HepG2 (cell line): ENCODE measurements around the gene NME4. TPM values are rescaled to one million over a fixed set of nuclear protein-coding genes. Genes with fewer than 3 reads are reported as not detected.

Source experiments
- ATF7-NPFF ChIP-seq: sonication (generic); formaldehyde crosslinking; IDR thresholded peaks from 2 replicates; pipeline ENCODE4 v1.8.1; 2023; ENCODE audit warnings: mild to moderate bottlenecking, low read depth, missing genetic modification reagents, moderate library complexity
- CENPX ChIP-seq: sonication (generic); formaldehyde crosslinking; IDR thresholded peaks from 2 replicates; pipeline ENCODE4 v1.9.0; 2021; ENCODE audit warnings: mild to moderate bottlenecking, missing genetic modification reagents, moderate library complexity
- EED ChIP-seq: sonication (generic); formaldehyde crosslinking; IDR thresholded peaks from 2 replicates; pipeline ENCODE4 v1.5.0; 2020; ENCODE audit warnings: mild to moderate bottlenecking, missing genetic modification reagents
- FOXO1 ChIP-seq: sonication (generic); formaldehyde crosslinking; IDR thresholded peaks from 2 replicates; pipeline ENCODE4 v1.4.0; 2020; ENCODE audit warnings: missing genetic modification reagents
- HIVEP1 ChIP-seq: sonication (generic); formaldehyde crosslinking; IDR thresholded peaks from 2 replicates; pipeline ENCODE4 v1.4.0; 2020; ENCODE audit warnings: mild to moderate bottlenecking, missing genetic modification reagents
- HNRNPLL ChIP-seq: fragments of 200-400 bp; formaldehyde crosslinking; IDR thresholded peaks from 2 replicates; pipeline ENCODE4 v1.6.1; 2017; ENCODE audit warnings: mild to moderate bottlenecking, low read depth, low read length; ENCODE audit not compliant: poor library complexity, severe bottlenecking
- NCOA2 ChIP-seq: sonication (generic); formaldehyde crosslinking; IDR thresholded peaks from 2 replicates; pipeline ENCODE4 v1.8.0; 2022; ENCODE audit warnings: inconsistent platforms
- NRL ChIP-seq: sonication (generic); formaldehyde crosslinking; IDR thresholded peaks from 2 replicates; pipeline ENCODE4 v1.5.0; 2020; ENCODE audit warnings: missing genetic modification reagents, mild to moderate bottlenecking, moderate library complexity, borderline replicate concordance
- ONECUT2 ChIP-seq: sonication (generic); formaldehyde crosslinking; IDR thresholded peaks from 2 replicates; pipeline ENCODE4 v1.4.0; 2020; ENCODE audit warnings: missing genetic modification reagents
- PAX8 ChIP-seq: sonication (generic); formaldehyde crosslinking; IDR thresholded peaks from 2 replicates; pipeline ENCODE4 v1.8.0; 2022; ENCODE audit warnings: mild to moderate bottlenecking, missing genetic modification reagents, borderline replicate concordance
- REPIN1 ChIP-seq: sonication (generic); formaldehyde crosslinking; IDR thresholded peaks from 2 replicates; pipeline ENCODE4 v1.8.0; 2022; ENCODE audit warnings: missing genetic modification reagents, low read depth, mild to moderate bottlenecking, borderline replicate concordance
- SP2 ChIP-seq: sonication (generic); formaldehyde crosslinking; IDR thresholded peaks from 2 replicates; pipeline ENCODE4 v1.5.1; 2020; ENCODE audit warnings: mild to moderate bottlenecking, missing genetic modification reagents
- TCF7 ChIP-seq: sonication (generic); IDR thresholded peaks from 2 replicates; pipeline ENCODE4 v1.6.1; 2016; ENCODE audit warnings: antibody characterized with exemption, low read depth
- XBP1 ChIP-seq: sonication (generic); formaldehyde crosslinking; IDR thresholded peaks from 2 replicates; pipeline ENCODE4 v1.5.0; 2020; ENCODE audit warnings: missing genetic modification reagents
- ZNF44 ChIP-seq: sonication (generic); formaldehyde crosslinking; IDR thresholded peaks from 2 replicates; pipeline ENCODE4 v1.5.1; 2020; ENCODE audit warnings: mild to moderate bottlenecking, missing genetic modification reagents
- ZNF562 ChIP-seq: sonication (generic); formaldehyde crosslinking; IDR thresholded peaks from 2 replicates; pipeline ENCODE4 v1.8.0; 2022; ENCODE audit warnings: missing genetic modification reagents, borderline replicate concordance
- polyA plus RNA-seq, 8 experiments: library from polyadenylated mRNA; depleted of rRNA in 3 of 8; stranded (reverse) in 7 of 8; unstranded in 1 of 8; fragments of >200 nt; fragmentation: Illumina TruSeq in 4 of 8; extraction: Trizol in 4 of 8; gene quantifications; 2 replicates each; pipeline versions ENCODE4 v1.2.1 to v1.2.3, GENCODE V29; 2011 to 2016; ENCODE audit warnings: low read depth in 4 of 8, missing spikeins in 1 of 8, mixed read lengths in 1 of 8; ENCODE audit not compliant: insufficient read depth in 1 of 8
- total RNA-seq, 5 experiments: library from RNA; depleted of rRNA; stranded (reverse); fragments of >200 nt; fragmentation: Illumina TruSeq; extraction: Trizol; gene quantifications; 2 replicates each; pipeline ENCODE4 v1.2.3, GENCODE V29; 2016; ENCODE audit warnings: low read depth in 1 of 5
- TF ChIP-seq, protein P1 (sequence below): sonication (generic); formaldehyde crosslinking; IDR thresholded peaks from 2 replicates; pipeline ENCODE4 v1.4.0; 2020; ENCODE audit warnings: missing genetic modification reagents
- TF ChIP-seq, protein P2 (sequence below): sonication (generic); formaldehyde crosslinking; IDR thresholded peaks from 2 replicates; pipeline ENCODE4 v1.8.0; 2022; ENCODE audit warnings: mild to moderate bottlenecking, missing genetic modification reagents, moderate library complexity
- TF ChIP-seq, protein P3 (sequence below): sonication (generic); formaldehyde crosslinking; IDR thresholded peaks from 2 replicates; pipeline ENCODE4 v1.9.0; 2021; ENCODE audit warnings: missing genetic modification reagents, borderline replicate concordance
- TF ChIP-seq, protein P4 (sequence below): sonication (generic); formaldehyde crosslinking; IDR thresholded peaks from 2 replicates; pipeline ENCODE4 v1.8.0; 2022; ENCODE audit warnings: missing genetic modification reagents, mild to moderate bottlenecking, borderline replicate concordance
- TF ChIP-seq, protein P5 (sequence below): sonication (generic); formaldehyde crosslinking; IDR thresholded peaks from 2 replicates; pipeline ENCODE4 v1.4.0; 2020; ENCODE audit warnings: missing genetic modification reagents
- TF ChIP-seq, protein P6 (sequence below): sonication (generic); formaldehyde crosslinking; IDR thresholded peaks from 2 replicates; pipeline ENCODE4 v1.5.0; 2020; ENCODE audit warnings: missing genetic modification reagents

Gene NME4
- total and polyA plus RNA-seq, 2 of the 13 experiments (the other 11 are each of a cell fraction or from before 2014, with no cell fraction given): 121 to 263 TPM

DNA sequence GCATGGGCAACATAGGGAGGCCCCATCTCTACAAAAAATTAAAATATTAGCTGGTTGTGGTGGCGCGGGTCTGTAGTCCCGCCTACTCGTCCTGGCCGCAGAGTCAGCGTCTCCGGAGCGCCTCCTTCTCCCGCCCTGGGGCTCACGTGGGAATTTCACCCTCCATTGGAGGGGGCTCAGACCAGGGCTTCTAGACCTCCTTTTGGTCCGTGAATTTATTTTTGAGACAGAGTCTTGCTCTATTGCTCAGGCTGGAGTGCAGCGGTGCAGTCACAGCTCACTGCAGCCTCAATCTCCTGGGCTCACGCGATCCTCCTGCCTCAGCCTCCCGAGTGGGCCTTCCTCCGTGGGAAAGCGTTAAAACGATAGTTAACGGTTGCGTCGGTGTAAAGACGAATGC, 394 bp upstream of the NME4 start (continued):
- TF ChIP-seq, protein P1, sequence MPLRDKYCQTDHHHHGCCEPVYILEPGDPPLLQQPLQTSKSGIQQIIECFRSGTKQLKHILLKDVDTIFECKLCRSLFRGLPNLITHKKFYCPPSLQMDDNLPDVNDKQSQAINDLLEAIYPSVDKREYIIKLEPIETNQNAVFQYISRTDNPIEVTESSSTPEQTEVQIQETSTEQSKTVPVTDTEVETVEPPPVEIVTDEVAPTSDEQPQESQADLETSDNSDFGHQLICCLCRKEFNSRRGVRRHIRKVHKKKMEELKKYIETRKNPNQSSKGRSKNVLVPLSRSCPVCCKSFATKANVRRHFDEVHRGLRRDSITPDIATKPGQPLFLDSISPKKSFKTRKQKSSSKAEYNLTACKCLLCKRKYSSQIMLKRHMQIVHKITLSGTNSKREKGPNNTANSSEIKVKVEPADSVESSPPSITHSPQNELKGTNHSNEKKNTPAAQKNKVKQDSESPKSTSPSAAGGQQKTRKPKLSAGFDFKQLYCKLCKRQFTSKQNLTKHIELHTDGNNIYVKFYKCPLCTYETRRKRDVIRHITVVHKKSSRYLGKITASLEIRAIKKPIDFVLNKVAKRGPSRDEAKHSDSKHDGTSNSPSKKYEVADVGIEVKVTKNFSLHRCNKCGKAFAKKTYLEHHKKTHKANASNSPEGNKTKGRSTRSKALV (CRISPR knock-in tag): 0 out of 2 replicates have a peak, but pooled peaks have one; percentile 44
- TF ChIP-seq, protein P2, sequence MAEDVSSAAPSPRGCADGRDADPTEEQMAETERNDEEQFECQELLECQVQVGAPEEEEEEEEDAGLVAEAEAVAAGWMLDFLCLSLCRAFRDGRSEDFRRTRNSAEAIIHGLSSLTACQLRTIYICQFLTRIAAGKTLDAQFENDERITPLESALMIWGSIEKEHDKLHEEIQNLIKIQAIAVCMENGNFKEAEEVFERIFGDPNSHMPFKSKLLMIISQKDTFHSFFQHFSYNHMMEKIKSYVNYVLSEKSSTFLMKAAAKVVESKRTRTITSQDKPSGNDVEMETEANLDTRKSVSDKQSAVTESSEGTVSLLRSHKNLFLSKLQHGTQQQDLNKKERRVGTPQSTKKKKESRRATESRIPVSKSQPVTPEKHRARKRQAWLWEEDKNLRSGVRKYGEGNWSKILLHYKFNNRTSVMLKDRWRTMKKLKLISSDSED (CRISPR knock-in tag): no peak
- TF ChIP-seq HNRNPLL (no peak), PAX8 (no peak), NRL (CRISPR knock-in tag) (peak; percentile 49; the same call in 1 of the 2 replicates), CENPX (CRISPR knock-in tag) (no peak), NCOA2 (CRISPR knock-in tag) (0 out of 2 replicates have a peak, but pooled peaks have one; percentile 23), XBP1 (CRISPR knock-in tag) (no peak), HIVEP1 (CRISPR knock-in tag) (no peak), EED (no peak), REPIN1 (CRISPR knock-in tag) (no peak), ONECUT2 (CRISPR knock-in tag) (no peak), TCF7 (no peak), FOXO1 (CRISPR knock-in tag) (0 out of 2 replicates have a peak, but pooled peaks have one; percentile 23), ZNF562 (CRISPR knock-in tag) (no peak), ZNF44 (no peak), ATF7-NPFF (CRISPR knock-in tag) (no peak), SP2 (CRISPR knock-in tag) (no peak)
- TF ChIP-seq, protein P3, sequence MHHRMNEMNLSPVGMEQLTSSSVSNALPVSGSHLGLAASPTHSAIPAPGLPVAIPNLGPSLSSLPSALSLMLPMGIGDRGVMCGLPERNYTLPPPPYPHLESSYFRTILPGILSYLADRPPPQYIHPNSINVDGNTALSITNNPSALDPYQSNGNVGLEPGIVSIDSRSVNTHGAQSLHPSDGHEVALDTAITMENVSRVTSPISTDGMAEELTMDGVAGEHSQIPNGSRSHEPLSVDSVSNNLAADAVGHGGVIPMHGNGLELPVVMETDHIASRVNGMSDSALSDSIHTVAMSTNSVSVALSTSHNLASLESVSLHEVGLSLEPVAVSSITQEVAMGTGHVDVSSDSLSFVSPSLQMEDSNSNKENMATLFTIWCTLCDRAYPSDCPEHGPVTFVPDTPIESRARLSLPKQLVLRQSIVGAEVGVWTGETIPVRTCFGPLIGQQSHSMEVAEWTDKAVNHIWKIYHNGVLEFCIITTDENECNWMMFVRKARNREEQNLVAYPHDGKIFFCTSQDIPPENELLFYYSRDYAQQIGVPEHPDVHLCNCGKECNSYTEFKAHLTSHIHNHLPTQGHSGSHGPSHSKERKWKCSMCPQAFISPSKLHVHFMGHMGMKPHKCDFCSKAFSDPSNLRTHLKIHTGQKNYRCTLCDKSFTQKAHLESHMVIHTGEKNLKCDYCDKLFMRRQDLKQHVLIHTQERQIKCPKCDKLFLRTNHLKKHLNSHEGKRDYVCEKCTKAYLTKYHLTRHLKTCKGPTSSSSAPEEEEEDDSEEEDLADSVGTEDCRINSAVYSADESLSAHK (CRISPR knock-in tag): no peak
- TF ChIP-seq, protein P4, sequence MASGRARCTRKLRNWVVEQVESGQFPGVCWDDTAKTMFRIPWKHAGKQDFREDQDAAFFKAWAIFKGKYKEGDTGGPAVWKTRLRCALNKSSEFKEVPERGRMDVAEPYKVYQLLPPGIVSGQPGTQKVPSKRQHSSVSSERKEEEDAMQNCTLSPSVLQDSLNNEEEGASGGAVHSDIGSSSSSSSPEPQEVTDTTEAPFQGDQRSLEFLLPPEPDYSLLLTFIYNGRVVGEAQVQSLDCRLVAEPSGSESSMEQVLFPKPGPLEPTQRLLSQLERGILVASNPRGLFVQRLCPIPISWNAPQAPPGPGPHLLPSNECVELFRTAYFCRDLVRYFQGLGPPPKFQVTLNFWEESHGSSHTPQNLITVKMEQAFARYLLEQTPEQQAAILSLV (CRISPR knock-in tag): no peak
- TF ChIP-seq, protein P5, sequence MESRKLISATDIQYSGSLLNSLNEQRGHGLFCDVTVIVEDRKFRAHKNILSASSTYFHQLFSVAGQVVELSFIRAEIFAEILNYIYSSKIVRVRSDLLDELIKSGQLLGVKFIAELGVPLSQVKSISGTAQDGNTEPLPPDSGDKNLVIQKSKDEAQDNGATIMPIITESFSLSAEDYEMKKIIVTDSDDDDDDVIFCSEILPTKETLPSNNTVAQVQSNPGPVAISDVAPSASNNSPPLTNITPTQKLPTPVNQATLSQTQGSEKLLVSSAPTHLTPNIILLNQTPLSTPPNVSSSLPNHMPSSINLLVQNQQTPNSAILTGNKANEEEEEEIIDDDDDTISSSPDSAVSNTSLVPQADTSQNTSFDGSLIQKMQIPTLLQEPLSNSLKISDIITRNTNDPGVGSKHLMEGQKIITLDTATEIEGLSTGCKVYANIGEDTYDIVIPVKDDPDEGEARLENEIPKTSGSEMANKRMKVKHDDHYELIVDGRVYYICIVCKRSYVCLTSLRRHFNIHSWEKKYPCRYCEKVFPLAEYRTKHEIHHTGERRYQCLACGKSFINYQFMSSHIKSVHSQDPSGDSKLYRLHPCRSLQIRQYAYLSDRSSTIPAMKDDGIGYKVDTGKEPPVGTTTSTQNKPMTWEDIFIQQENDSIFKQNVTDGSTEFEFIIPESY (CRISPR knock-in tag): no peak
- TF ChIP-seq, protein P6, sequence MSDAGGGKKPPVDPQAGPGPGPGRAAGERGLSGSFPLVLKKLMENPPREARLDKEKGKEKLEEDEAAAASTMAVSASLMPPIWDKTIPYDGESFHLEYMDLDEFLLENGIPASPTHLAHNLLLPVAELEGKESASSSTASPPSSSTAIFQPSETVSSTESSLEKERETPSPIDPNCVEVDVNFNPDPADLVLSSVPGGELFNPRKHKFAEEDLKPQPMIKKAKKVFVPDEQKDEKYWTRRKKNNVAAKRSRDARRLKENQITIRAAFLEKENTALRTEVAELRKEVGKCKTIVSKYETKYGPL (CRISPR knock-in tag): no peak
